ENCODE data around the gene ASAP2. TPM values are rescaled to one million over a fixed set of nuclear protein-coding genes. Genes with fewer than 3 reads are reported as not detected.

Gene ASAP2
- total RNA-seq, 1 experiment from 2014 or later: 25.2 TPM

DNA sequence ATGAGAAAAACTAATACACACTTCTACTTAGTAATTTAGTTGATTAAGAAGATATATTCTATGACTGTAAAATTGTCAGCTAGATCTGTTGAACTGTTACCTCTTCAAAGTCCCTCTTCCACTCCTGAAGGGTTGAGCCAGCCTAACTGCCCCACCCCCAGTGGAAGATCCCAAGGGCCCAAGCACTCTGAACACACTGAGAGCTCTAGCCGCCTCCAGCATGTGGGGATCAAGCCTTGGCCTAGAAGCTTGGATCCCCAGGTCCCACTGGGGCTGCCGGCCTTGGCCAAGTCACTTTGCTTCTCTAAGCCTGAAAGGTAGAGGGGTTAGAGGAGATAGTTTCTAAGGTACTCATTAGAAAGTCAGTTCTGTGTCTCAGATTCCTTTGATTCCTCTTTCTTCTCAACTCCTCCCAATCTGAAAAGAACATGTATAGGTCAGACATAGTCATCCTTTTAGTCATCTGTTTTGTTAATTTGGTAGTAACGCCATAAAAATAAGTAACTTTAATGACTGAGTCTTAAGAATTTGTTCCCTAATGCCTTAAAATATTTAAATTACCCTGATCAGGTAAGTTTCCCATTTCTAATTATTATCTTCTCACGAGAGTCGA is 222.5 kb downstream of the ASAP2 start:
- peaks cover 33% of the 10 kb centered on the region for H3K36me3 ChIP-seq (ENCODE audit: low read depth, low read length)
- no peaks in the 10 kb centered on the region for H3K27me3 ChIP-seq (ENCODE audit: low read length)
- POLR2A ChIA-PET (ENCODE audit: unreplicated experiment): no interaction called here
- no peak overlapping the region for H3K4me3 ChIP-seq (ENCODE audit: low read length)
- H3K9ac ChIP-seq (ENCODE audit: low read length): no peak overlapping the region
- intact Hi-C loops (cut with micrococcal nuclease): no loop called here
- no peak for DNase-seq
- no peak overlapping the region for H3K4me2 ChIP-seq (ENCODE audit: low read length)
- peaks cover 23% of the 10 kb centered on the region for H3K79me2 ChIP-seq (ENCODE audit: low read length)
- H2AFZ ChIP-seq (ENCODE audit: low read length): no peak overlapping the region
- BruUV-seq (replicated peaks): no TSS peak
- H3F3A ChIP-seq (ENCODE audit: low read length, unreplicated experiment): no peaks in the 10 kb centered on the region
- H3K9me3 ChIP-seq (ENCODE audit: low read length): no peaks in the 10 kb centered on the region
- no peak overlapping the region for H3K27ac ChIP-seq (ENCODE audit: low read length)
- H3K9me2 ChIP-seq (replicated peaks; ENCODE audit: low read length): no peaks in the 10 kb centered on the region
- peaks cover 33% of the 10 kb centered on the region for H3K4me1 ChIP-seq (ENCODE audit: insufficient read depth, low read length)
- no peak for ATAC-seq
- CTCF ChIA-PET: no interaction called here
- H4K20me1 ChIP-seq (ENCODE audit: low read length): no peaks in the 10 kb centered on the region
- TF ChIP-seq EZH2 (IDR thresholded peaks at IDR 0.05; ENCODE audit: low read length, unreplicated experiment) (no peak), EZH2phosphoT487 (IDR thresholded peaks at IDR 0.05; ENCODE audit: borderline replicate concordance, low read length) (no peak)
- TF ChIP-seq, protein P1, sequence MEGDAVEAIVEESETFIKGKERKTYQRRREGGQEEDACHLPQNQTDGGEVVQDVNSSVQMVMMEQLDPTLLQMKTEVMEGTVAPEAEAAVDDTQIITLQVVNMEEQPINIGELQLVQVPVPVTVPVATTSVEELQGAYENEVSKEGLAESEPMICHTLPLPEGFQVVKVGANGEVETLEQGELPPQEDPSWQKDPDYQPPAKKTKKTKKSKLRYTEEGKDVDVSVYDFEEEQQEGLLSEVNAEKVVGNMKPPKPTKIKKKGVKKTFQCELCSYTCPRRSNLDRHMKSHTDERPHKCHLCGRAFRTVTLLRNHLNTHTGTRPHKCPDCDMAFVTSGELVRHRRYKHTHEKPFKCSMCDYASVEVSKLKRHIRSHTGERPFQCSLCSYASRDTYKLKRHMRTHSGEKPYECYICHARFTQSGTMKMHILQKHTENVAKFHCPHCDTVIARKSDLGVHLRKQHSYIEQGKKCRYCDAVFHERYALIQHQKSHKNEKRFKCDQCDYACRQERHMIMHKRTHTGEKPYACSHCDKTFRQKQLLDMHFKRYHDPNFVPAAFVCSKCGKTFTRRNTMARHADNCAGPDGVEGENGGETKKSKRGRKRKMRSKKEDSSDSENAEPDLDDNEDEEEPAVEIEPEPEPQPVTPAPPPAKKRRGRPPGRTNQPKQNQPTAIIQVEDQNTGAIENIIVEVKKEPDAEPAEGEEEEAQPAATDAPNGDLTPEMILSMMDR (conservative IDR thresholded peaks at IDR 0.05; ENCODE audit: low read depth, low read length): no peak

DNA sequence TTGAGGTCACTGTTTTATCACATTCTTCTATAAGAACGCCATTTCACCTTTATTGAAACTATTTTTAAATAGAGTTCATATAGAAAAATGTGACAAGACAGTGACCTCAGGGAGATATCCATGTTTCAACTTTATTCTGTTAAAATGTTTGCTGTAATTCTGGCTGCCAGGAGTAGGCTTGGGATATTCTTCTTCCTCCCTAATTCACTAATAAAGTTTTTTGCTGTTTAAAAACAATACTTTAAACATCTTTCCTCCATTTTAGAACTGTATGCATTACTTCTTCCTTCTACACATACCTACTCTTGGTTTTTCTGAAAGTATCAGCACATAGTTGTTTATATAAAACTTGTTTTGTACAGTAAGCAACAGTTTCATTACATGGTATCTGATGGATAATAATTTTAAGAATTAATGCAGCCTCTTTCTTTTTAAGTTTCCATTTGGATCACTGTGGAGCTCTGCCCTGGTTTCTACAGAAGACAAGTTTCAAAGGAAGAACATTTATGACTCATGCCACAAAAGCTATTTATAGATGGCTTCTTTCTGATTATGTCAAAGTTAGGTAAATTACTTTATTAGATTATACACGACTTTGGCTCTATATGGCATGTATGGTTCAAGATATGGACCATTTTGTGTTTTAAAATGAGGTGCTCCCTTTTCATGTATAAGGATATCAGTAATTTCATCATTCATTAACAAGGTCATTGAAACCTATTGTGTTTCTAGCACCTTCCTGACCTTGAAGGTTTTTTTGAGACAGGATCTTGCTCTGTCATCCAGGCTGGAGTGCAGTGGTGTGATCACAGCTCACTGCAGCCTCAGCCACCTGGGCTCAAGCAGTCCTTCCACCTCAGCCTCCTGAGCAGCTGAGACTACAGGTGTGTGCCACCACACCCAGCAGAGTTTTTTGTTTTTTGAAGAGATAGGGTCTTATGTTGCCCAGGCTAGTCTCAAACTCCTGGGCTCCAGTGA is 224.0 kb downstream of the ASAP2 start:
- H3K36me3 ChIP-seq (ENCODE audit: low read depth, low read length): peaks cover 35% of the 10 kb centered on the region
- no peak overlapping the region for H3K9ac ChIP-seq (ENCODE audit: low read length)
- H3K9me3 ChIP-seq (ENCODE audit: low read length): no peaks in the 10 kb centered on the region
- H3F3A ChIP-seq (ENCODE audit: low read length, unreplicated experiment): no peaks in the 10 kb centered on the region
- ChIA-PET POLR2A (ENCODE audit: unreplicated experiment) (no interaction called here), CTCF (no interaction called here)
- no peaks in the 10 kb centered on the region for H4K20me1 ChIP-seq (ENCODE audit: low read length)
- H3K4me3 ChIP-seq (ENCODE audit: low read length): no peak overlapping the region
- peaks cover 21% of the 10 kb centered on the region; the same call in 1 of the 2 replicates for H3K4me1 ChIP-seq (ENCODE audit: insufficient read depth, low read length)
- H3K4me2 ChIP-seq (ENCODE audit: low read length): no peak overlapping the region
- DNase-seq (no peak), ATAC-seq (peak; percentile 42; the same call in 1 of the 2 replicates)
- intact Hi-C loops (cut with micrococcal nuclease): no loop called here
- no peaks in the 10 kb centered on the region for H3K27me3 ChIP-seq (ENCODE audit: low read length)
- H3K79me2 ChIP-seq (ENCODE audit: low read length): peaks cover 8% of the 10 kb centered on the region
- H3K9me2 ChIP-seq (replicated peaks; ENCODE audit: low read length): no peaks in the 10 kb centered on the region
- TF ChIP-seq EZH2 (IDR thresholded peaks at IDR 0.05; ENCODE audit: low read length, unreplicated experiment): no peak
- TF ChIP-seq, protein P1 (conservative IDR thresholded peaks at IDR 0.05; ENCODE audit: low read depth, low read length): no peak
- no peak for TF ChIP-seq EZH2phosphoT487 (IDR thresholded peaks at IDR 0.05; ENCODE audit: borderline replicate concordance, low read length)
- H3K27ac ChIP-seq (ENCODE audit: low read length): no peak overlapping the region
- H2AFZ ChIP-seq (ENCODE audit: low read length): no peak overlapping the region
- BruUV-seq (replicated peaks): no TSS peak
